Natural killer cell (primary cell): ENCODE results near the gene TF. TPM values are rescaled to one million over a fixed set of nuclear protein-coding genes. Genes with fewer than 3 reads are reported as not detected.

Experiments
- ATAC-seq, 3 donors: fragments of 150-1000 bp in 2 of 3; fragments of 200-7000 bp in 1 of 3; cut with Tn5 transposase; 1 replicate in 1 of 3; 2 replicates in 2 of 3; pipeline ENCODE4 v1.10.0; 2021; ENCODE audit warnings: mild to moderate bottlenecking in 2 of 3, moderate library complexity in 2 of 3
- DNase-seq, 2 donors: peaks; one replicate each; pipeline versions ENCODE4 v3.0.0 to v3.0.0-alpha.2; 2013 to 2021; ENCODE audit warnings: mixed read lengths in 1 of 2
- H3K27ac ChIP-seq: one replicate; pipeline ENCODE4 v1.5.1; 2013; ENCODE audit warnings: mild to moderate bottlenecking, low read length
- H3K27me3 ChIP-seq: one replicate; pipeline ENCODE4 v1.6.1; 2013; ENCODE audit warnings: low read length; ENCODE audit not compliant: control insufficient read depth, insufficient read depth
- H3K36me3 ChIP-seq: one replicate; pipeline ENCODE4 v1.6.1; 2013; ENCODE audit warnings: low read length; ENCODE audit not compliant: control insufficient read depth, insufficient read depth
- H3K4me1 ChIP-seq: one replicate; pipeline ENCODE4 v1.6.1; 2013; ENCODE audit warnings: low read length; ENCODE audit not compliant: control insufficient read depth, insufficient read depth
- H3K4me3 ChIP-seq: one replicate; pipeline ENCODE4 v1.5.1; 2013; ENCODE audit warnings: low read length
- H3K9me3 ChIP-seq: one replicate; pipeline ENCODE4 v1.6.1; 2013; ENCODE audit warnings: low read length; ENCODE audit not compliant: control insufficient read depth, insufficient read depth
- H3K27ac Mint-ChIP-seq, 2 donors: one replicate each; pipeline ENCODE4 v1.8.0; 2022; ENCODE audit warnings: mild to moderate bottlenecking in 2 of 2, mixed read lengths in 2 of 2, moderate library complexity in 1 of 2
- H3K27me3 Mint-ChIP-seq, 2 donors: one replicate each; pipeline ENCODE4 v1.8.0; 2022; ENCODE audit warnings: low read depth in 2 of 2, mixed read lengths in 2 of 2
- H3K36me3 Mint-ChIP-seq: one replicate; pipeline ENCODE4 v1.8.0; 2022; ENCODE audit warnings: mixed read lengths
- H3K4me1 Mint-ChIP-seq, 2 donors: one replicate each; pipeline ENCODE4 v1.8.0; 2022; ENCODE audit warnings: mixed read lengths in 2 of 2
- H3K4me3 Mint-ChIP-seq: one replicate; pipeline ENCODE4 v1.8.0; 2022; ENCODE audit warnings: mild to moderate bottlenecking, moderate library complexity, mixed read lengths
- H3K9me3 Mint-ChIP-seq, 2 donors: one replicate each; pipeline ENCODE4 v1.8.0; 2022; ENCODE audit warnings: mixed read lengths in 2 of 2
- WGBS: methylation state at CpG from one replicate; pipeline ENCODE4 v1.1.7; 2013; ENCODE audit warnings: missing lambda C conversion rate; ENCODE audit not compliant: insufficient coverage; 5-methylcytosine and 5-hydroxymethylcytosine counted together
- intact Hi-C: fragments of 100-400 bp; cut with micrococcal nuclease; formaldehyde crosslinking; loops from one replicate; pipeline ENCODE4 v1.14.2; 2022
- total RNA-seq, 4 donors: library from RNA; stranded (reverse); fragments of 120-200 nt in 1 of 4; gene quantifications; one replicate each; pipeline versions ENCODE4 v1.2.3 to v1.2.4, GENCODE V29; 2013 to 2022
- TF ChIP-seq, protein P1 (sequence below): fragments of 200-600 bp; IDR thresholded peaks from one replicate; pipeline ENCODE4 v1.8.0; 2022; ENCODE audit warnings: antibody characterized with exemption

The TF gene
- total RNA-seq, 3 donors from 2014 or later (not counting 1 experiment from before 2014, with no cell fraction given) = 2.8 to 4.3 (median 3.2) TPM

DNA sequence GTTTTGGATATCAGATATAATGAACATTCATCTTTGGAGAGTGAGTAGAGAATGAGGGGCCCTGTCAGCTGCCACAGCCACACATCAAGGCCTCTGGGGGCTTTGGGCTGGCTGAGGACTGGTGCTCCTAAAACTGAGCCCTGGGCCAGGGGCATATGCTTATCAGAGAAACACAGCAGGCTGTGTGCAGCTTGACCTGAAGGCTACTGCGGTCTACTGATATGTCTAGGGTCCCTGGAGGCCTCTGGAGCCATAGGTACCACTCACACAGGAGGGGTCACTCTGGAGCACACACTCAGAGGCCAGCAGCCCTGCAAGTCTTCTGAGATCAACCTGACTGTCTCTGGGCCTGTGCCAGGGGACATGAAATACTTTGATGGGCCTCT, 7.6 kb downstream of the TF start:
- Mint-ChIP-seq H3K4me3 (no peak overlapping the region), H3K27ac (no peak overlapping the region), H3K4me1 (no peaks in the 10 kb centered on the region), H3K36me3 (no peaks in the 10 kb centered on the region), H3K27me3 (peaks cover 0 to 4% of the 10 kb centered on the region in 2 donors), H3K9me3 (no peaks in the 10 kb centered on the region)
- intact Hi-C loops = no loop called here
- no peak for ATAC-seq
- TF ChIP-seq, protein P1, sequence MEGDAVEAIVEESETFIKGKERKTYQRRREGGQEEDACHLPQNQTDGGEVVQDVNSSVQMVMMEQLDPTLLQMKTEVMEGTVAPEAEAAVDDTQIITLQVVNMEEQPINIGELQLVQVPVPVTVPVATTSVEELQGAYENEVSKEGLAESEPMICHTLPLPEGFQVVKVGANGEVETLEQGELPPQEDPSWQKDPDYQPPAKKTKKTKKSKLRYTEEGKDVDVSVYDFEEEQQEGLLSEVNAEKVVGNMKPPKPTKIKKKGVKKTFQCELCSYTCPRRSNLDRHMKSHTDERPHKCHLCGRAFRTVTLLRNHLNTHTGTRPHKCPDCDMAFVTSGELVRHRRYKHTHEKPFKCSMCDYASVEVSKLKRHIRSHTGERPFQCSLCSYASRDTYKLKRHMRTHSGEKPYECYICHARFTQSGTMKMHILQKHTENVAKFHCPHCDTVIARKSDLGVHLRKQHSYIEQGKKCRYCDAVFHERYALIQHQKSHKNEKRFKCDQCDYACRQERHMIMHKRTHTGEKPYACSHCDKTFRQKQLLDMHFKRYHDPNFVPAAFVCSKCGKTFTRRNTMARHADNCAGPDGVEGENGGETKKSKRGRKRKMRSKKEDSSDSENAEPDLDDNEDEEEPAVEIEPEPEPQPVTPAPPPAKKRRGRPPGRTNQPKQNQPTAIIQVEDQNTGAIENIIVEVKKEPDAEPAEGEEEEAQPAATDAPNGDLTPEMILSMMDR = no peak
- Histone ChIP-seq H3K27me3 (no peaks in the 10 kb centered on the region), H3K4me1 (no peaks in the 10 kb centered on the region), H3K27ac (no peak overlapping the region), H3K36me3 (no peaks in the 10 kb centered on the region), H3K9me3 (no peaks in the 10 kb centered on the region), H3K4me3 (no peak overlapping the region)
- WGBS = 74% methylated on average over 1 of the region's 1 CpG
- DNase-seq = no peak

DNA sequence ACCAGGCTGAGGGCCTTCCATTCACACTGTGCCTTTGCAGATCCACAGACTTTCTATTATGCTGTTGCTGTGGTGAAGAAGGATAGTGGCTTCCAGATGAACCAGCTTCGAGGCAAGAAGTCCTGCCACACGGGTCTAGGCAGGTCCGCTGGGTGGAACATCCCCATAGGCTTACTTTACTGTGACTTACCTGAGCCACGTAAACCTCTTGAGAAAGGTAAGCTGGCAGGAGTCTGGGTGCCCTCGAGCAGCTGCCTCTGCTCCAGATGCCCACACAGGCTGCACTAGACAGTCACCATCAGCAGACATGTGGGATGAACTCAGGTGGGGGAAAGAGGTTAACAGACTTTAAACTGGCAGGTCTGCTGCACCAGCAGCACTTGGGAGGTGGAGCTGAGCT, 8.3 kb downstream of the TF start:
- ATAC-seq (no peak), DNase-seq (no peak)
- H3K27ac Mint-ChIP-seq = no peak overlapping the region
- H3K27me3 ChIP-seq = no peaks in the 10 kb centered on the region
- no peak overlapping the region for H3K27ac ChIP-seq
- H3K4me3 Mint-ChIP-seq = no peak overlapping the region
- H3K36me3 Mint-ChIP-seq = no peaks in the 10 kb centered on the region
- H3K4me3 ChIP-seq = no peak overlapping the region
- TF ChIP-seq, protein P1 = no peak
- H3K36me3 ChIP-seq = no peaks in the 10 kb centered on the region
- WGBS = 81% methylated on average over 5 of the region's 5 CpGs
- intact Hi-C loops = no loop called here
- no peaks in the 10 kb centered on the region for H3K9me3 ChIP-seq
- no peaks in the 10 kb centered on the region for H3K27me3 Mint-ChIP-seq
- no peaks in the 10 kb centered on the region for H3K4me1 ChIP-seq
- no peaks in the 10 kb centered on the region for H3K9me3 Mint-ChIP-seq
- no peaks in the 10 kb centered on the region for H3K4me1 Mint-ChIP-seq

DNA sequence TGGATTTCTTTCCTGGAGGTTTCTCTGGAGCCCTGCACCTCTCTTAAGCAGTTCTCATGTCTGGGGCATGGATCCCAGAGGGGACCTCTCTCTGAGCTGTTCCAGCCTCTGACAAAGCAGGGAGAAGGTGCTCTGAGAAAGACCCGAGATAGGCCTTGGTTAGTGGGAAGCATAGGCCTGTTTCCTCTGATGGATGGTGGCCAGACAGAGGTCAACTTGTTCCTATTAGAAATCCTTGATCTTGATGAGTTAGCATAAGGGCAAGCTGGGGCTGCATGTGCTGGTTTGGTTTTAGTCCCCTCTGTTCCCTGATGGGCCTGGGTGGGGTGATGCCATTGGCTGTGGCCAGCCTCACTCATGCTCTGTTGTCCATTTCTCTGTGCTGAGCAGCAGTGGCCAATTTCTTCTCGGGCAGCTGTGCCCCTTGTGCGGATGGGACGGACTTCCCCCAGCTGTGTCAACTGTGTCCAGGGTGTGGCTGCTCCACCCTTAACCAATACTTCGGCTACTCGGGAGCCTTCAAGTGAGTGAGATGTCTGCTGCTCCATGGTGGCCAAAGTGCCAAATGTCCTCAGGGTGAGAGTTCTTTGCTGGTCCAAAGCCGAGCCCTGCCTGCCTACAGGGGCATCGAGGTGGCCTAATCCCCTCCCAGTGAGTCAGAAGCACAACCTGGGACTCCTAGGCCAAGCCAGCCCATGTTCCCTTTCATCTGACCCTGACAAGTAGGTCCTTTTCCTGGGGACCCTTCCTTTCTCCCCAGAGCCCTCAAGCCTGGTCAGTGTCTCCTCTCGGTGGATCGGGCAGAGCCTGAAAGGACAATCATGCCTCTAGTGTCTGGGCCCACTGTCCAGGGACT, 9.0 kb downstream of the TF start:
- Mint-ChIP-seq H3K36me3 (no peaks in the 10 kb centered on the region), H3K27ac (no peak overlapping the region), H3K4me1 (no peaks in the 10 kb centered on the region), H3K4me3 (no peak overlapping the region), H3K9me3 (no peaks in the 10 kb centered on the region), H3K27me3 (no peaks in the 10 kb centered on the region)
- intact Hi-C loops = no loop called here
- H3K4me3 ChIP-seq = no peak overlapping the region
- H3K36me3 ChIP-seq = no peaks in the 10 kb centered on the region
- TF ChIP-seq, protein P1 = no peak
- H3K27me3 ChIP-seq = no peaks in the 10 kb centered on the region
- WGBS = 74% methylated on average over 10 of the region's 10 CpGs
- no peaks in the 10 kb centered on the region for H3K9me3 ChIP-seq
- ATAC-seq (no peak), DNase-seq (no peak)
- H3K27ac ChIP-seq = no peak overlapping the region
- H3K4me1 ChIP-seq = no peaks in the 10 kb centered on the region
